ENCODE results near the gene ERV3-1. TPM values are rescaled to one million over a fixed set of nuclear protein-coding genes. Genes with fewer than 3 reads are reported as not detected.
"Not testable (repeated sequence)": the region's sequence is repeated elsewhere in the genome, so short reads cannot be mapped to it uniquely, and the experiment has no call there.

The ERV3-1 gene, protein sequence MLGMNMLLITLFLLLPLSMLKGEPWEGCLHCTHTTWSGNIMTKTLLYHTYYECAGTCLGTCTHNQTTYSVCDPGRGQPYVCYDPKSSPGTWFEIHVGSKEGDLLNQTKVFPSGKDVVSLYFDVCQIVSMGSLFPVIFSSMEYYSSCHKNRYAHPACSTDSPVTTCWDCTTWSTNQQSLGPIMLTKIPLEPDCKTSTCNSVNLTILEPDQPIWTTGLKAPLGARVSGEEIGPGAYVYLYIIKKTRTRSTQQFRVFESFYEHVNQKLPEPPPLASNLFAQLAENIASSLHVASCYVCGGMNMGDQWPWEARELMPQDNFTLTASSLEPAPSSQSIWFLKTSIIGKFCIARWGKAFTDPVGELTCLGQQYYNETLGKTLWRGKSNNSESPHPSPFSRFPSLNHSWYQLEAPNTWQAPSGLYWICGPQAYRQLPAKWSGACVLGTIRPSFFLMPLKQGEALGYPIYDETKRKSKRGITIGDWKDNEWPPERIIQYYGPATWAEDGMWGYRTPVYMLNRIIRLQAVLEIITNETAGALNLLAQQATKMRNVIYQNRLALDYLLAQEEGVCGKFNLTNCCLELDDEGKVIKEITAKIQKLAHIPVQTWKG
- 14.6 TPM for total RNA-seq

- H3K36me3 ChIP-seq (ENCODE audit: control insufficient read depth in 3 of 3, insufficient read depth in 3 of 3, low read length in 3 of 3) = no peaks in the 10 kb centered on the region
- H3K4me3 ChIP-seq (ENCODE audit: low read length in 3 of 3) = peak within 1 kb of the TSS; percentile 91 to 96 (median 91)
- peaks cover 3 to 10% (median 4%) of the 10 kb centered on the region in 3 donors for H3K4me1 ChIP-seq (ENCODE audit: control insufficient read depth in 3 of 3, insufficient read depth in 3 of 3, low read length in 3 of 3)
- H3K9ac ChIP-seq (ENCODE audit: low read depth in 1 of 3, low read length in 3 of 3) = peak within 1 kb of the TSS; percentile 94 to 96 (median 95)
- peak within 1 kb of the TSS; percentile 73 for H3K27ac ChIP-seq (ENCODE audit: low read depth, low read length)
- no peaks in the 10 kb centered on the region for H3K27me3 ChIP-seq (ENCODE audit: control insufficient read depth in 3 of 3, insufficient read depth in 3 of 3, low read length in 3 of 3)
- no peaks in the 10 kb centered on the region for H3K9me3 ChIP-seq (ENCODE audit: control insufficient read depth in 3 of 3, low read length in 3 of 3)
These were observed at the start of gene ERV3-1 for GRCh38 chr7:65006094-65006992. ERV3-1 (minus strand) TSS chr7:65006687; CDS start chr7:64993026, 13,661 bp downstream.

GRCh38 chr7:65055786-65056185 lies 49.3 kb upstream of the ERV3-1 start:
- not testable (repeated sequence) for H3K36me3 ChIP-seq (ENCODE audit: control insufficient read depth in 3 of 3, insufficient read depth in 3 of 3, low read length in 3 of 3); H3K9me3 ChIP-seq (ENCODE audit: control insufficient read depth in 3 of 3, low read length in 3 of 3); H3K27me3 ChIP-seq (ENCODE audit: control insufficient read depth in 3 of 3, insufficient read depth in 3 of 3, low read length in 3 of 3); H3K4me3 ChIP-seq (ENCODE audit: low read length in 3 of 3); H3K9ac ChIP-seq (ENCODE audit: low read depth in 1 of 3, low read length in 3 of 3); H3K27ac ChIP-seq (ENCODE audit: low read depth, low read length); H3K4me1 ChIP-seq (ENCODE audit: control insufficient read depth in 3 of 3, insufficient read depth in 3 of 3, low read length in 3 of 3)

- not testable (repeated sequence) for H3K4me3 ChIP-seq (ENCODE audit: low read length in 3 of 3); H3K9me3 ChIP-seq (ENCODE audit: control insufficient read depth in 3 of 3, low read length in 3 of 3); H3K27ac ChIP-seq (ENCODE audit: low read depth, low read length); H3K4me1 ChIP-seq (ENCODE audit: control insufficient read depth in 3 of 3, insufficient read depth in 3 of 3, low read length in 3 of 3); H3K9ac ChIP-seq (ENCODE audit: low read depth in 1 of 3, low read length in 3 of 3); H3K36me3 ChIP-seq (ENCODE audit: control insufficient read depth in 3 of 3, insufficient read depth in 3 of 3, low read length in 3 of 3); H3K27me3 ChIP-seq (ENCODE audit: control insufficient read depth in 3 of 3, insufficient read depth in 3 of 3, low read length in 3 of 3)
These were observed 48.0 kb upstream of the ERV3-1 start for GRCh38 chr7:65054466-65054994.

- not testable (repeated sequence) for H3K4me3 ChIP-seq (ENCODE audit: low read length in 3 of 3); H3K9me3 ChIP-seq (ENCODE audit: control insufficient read depth in 3 of 3, low read length in 3 of 3); H3K9ac ChIP-seq (ENCODE audit: low read depth in 1 of 3, low read length in 3 of 3); H3K27me3 ChIP-seq (ENCODE audit: control insufficient read depth in 3 of 3, insufficient read depth in 3 of 3, low read length in 3 of 3); H3K4me1 ChIP-seq (ENCODE audit: control insufficient read depth in 3 of 3, insufficient read depth in 3 of 3, low read length in 3 of 3); H3K36me3 ChIP-seq (ENCODE audit: control insufficient read depth in 3 of 3, insufficient read depth in 3 of 3, low read length in 3 of 3)
- peak overlapping the region; percentile 44 for H3K27ac ChIP-seq (ENCODE audit: low read depth, low read length)
These were observed 45.2 kb upstream of the ERV3-1 start for GRCh38 chr7:65051654-65052053.

DNA sequence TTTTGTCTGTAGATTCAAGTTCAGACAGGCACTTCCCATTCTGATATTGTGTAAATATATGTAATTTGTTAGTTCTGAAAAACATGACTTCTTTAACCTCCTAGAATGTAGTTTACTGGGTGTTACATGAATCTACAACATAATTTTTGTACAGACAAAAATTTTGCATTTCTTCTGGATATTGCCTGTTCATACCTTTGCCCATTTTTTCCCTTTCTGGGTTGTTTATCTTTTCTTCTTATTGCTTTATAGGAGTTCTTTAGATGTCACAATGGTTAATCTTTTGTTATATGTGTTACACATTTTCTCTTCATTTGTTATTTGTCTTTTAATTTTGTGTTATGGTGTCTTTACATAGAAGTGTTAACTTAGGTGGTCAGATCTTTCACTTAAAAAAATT lies 44.7 kb upstream of the ERV3-1 start:
- H3K4me1 ChIP-seq (ENCODE audit: control insufficient read depth in 3 of 3, insufficient read depth in 3 of 3, low read length in 3 of 3); H3K36me3 ChIP-seq (ENCODE audit: control insufficient read depth in 3 of 3, insufficient read depth in 3 of 3, low read length in 3 of 3); H3K4me3 ChIP-seq (ENCODE audit: low read length in 3 of 3); H3K27me3 ChIP-seq (ENCODE audit: control insufficient read depth in 3 of 3, insufficient read depth in 3 of 3, low read length in 3 of 3); H3K9ac ChIP-seq (ENCODE audit: low read depth in 1 of 3, low read length in 3 of 3); H3K27ac ChIP-seq (ENCODE audit: low read depth, low read length); H3K9me3 ChIP-seq (ENCODE audit: control insufficient read depth in 3 of 3, low read length in 3 of 3): not testable (repeated sequence)

- not testable (repeated sequence) for H3K9ac ChIP-seq (ENCODE audit: low read depth in 1 of 3, low read length in 3 of 3); H3K4me3 ChIP-seq (ENCODE audit: low read length in 3 of 3); H3K4me1 ChIP-seq (ENCODE audit: control insufficient read depth in 3 of 3, insufficient read depth in 3 of 3, low read length in 3 of 3); H3K27ac ChIP-seq (ENCODE audit: low read depth, low read length); H3K27me3 ChIP-seq (ENCODE audit: control insufficient read depth in 3 of 3, insufficient read depth in 3 of 3, low read length in 3 of 3); H3K9me3 ChIP-seq (ENCODE audit: control insufficient read depth in 3 of 3, low read length in 3 of 3); H3K36me3 ChIP-seq (ENCODE audit: control insufficient read depth in 3 of 3, insufficient read depth in 3 of 3, low read length in 3 of 3)
These were observed 39.8 kb upstream of the ERV3-1 start for GRCh38 chr7:65046329-65046728.

DNA sequence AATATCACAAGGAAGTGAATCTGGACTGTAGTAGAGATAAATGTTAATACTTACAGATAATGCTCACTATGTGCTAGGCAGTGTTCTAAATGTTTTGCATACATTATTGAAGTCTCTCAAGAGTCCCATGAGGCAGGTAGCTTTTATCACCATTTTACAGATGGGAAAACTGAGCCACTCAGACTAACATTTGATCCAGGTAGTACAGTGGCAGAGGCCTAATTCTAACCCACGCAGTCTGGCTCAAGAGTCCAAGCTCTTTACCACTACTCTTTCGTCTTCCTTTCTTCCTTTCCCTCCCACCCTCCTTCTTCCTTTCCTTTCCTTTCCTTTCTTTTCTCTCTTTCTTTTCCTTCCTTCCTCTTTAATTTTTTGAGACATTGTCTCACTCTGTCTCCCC lies 39.1 kb upstream of the ERV3-1 start:
- H3K4me3 ChIP-seq (ENCODE audit: low read length in 3 of 3); H3K36me3 ChIP-seq (ENCODE audit: control insufficient read depth in 3 of 3, insufficient read depth in 3 of 3, low read length in 3 of 3); H3K4me1 ChIP-seq (ENCODE audit: control insufficient read depth in 3 of 3, insufficient read depth in 3 of 3, low read length in 3 of 3); H3K9ac ChIP-seq (ENCODE audit: low read depth in 1 of 3, low read length in 3 of 3); H3K9me3 ChIP-seq (ENCODE audit: control insufficient read depth in 3 of 3, low read length in 3 of 3); H3K27me3 ChIP-seq (ENCODE audit: control insufficient read depth in 3 of 3, insufficient read depth in 3 of 3, low read length in 3 of 3); H3K27ac ChIP-seq (ENCODE audit: low read depth, low read length): not testable (repeated sequence)

DNA sequence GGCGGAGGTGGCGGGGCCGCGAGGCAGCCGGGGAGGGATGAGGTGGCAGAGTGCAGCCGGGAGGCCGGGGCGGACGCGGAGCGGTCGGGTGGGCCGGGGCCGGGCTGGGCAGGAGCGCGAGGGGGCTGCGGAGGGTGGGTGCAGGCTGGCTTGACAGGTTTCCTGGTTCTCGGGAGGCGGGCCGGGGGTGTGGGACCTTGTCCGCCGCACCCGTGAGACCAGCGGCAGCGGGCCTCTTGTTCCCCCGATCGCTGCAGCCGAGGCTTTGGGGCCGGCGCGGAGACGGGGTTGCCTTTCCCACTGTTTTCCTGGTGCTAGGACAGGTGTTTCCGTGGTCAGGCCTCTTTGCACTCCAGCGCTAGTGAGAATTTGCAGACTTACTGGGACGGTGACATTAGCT lies 32.3 kb upstream of the ERV3-1 start:
- H3K9me3 ChIP-seq (ENCODE audit: control insufficient read depth in 3 of 3, low read length in 3 of 3); H3K27me3 ChIP-seq (ENCODE audit: control insufficient read depth in 3 of 3, insufficient read depth in 3 of 3, low read length in 3 of 3); H3K36me3 ChIP-seq (ENCODE audit: control insufficient read depth in 3 of 3, insufficient read depth in 3 of 3, low read length in 3 of 3); H3K4me1 ChIP-seq (ENCODE audit: control insufficient read depth in 3 of 3, insufficient read depth in 3 of 3, low read length in 3 of 3): not testable (repeated sequence)
- Histone ChIP-seq H3K27ac (ENCODE audit: low read depth, low read length) (peak overlapping the region; percentile 51), H3K4me3 (ENCODE audit: low read length in 3 of 3) (peak overlapping the region; percentile 74 to 81 (median 76)), H3K9ac (ENCODE audit: low read depth in 1 of 3, low read length in 3 of 3) (peak overlapping the region; percentile 80 to 82 (median 80))

DNA sequence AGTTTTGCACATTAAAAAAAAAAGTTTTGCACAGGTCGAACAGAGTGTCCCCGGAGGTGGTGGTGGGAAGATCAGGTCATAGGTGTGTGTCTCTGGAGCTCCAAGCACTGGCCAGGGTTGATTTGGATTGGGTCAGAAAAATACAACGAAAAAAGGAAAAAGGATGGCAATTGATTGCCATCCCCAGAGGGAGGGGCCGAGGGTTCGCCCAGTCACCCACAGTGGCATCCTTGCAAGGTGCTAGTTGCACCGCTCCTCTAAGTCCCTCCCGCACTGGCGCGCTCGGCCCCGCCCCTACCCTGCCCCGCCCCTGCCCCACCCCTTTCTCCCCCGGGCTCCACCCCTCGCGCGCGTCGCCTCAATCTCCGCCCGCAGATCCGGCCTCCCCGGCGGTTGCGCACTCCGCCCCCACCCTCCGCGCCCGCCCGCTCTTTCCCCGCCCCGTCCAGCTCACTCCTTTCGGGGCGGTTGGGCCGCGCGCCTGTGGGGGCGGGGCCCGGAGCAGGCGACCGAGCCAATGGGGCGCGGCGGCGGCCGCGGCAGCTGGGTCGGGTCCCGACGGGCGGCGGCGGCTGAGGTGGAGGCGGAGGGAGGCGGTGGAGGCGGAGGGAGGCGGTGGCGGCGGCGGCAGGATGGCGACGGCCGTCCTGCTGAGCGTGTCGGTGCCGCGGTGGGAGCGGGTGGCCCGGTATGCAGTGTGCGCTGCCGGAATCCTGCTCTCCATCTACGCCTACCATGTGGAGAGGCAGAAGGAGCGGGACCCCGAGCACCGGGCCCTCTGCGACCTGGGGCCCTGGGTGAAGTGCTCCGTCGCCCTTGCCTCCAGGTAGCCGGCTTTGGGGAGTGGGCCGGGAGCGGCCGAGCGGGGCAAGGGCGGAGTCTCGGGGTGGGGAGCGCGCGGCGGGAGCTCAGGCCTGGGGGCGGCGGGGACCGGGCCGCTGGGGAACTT lies 31.5 kb upstream of the ERV3-1 start:
- Histone ChIP-seq H3K27ac (ENCODE audit: low read depth, low read length) (peak overlapping the region; percentile 70), H3K27me3 (ENCODE audit: control insufficient read depth in 3 of 3, insufficient read depth in 3 of 3, low read length in 3 of 3) (no peaks in the 10 kb centered on the region), H3K9me3 (ENCODE audit: control insufficient read depth in 3 of 3, low read length in 3 of 3) (no peaks in the 10 kb centered on the region), H3K4me1 (ENCODE audit: control insufficient read depth in 3 of 3, insufficient read depth in 3 of 3, low read length in 3 of 3) (peaks cover 0 to 9% (median 5%) of the 10 kb centered on the region in 3 donors), H3K9ac (ENCODE audit: low read depth in 1 of 3, low read length in 3 of 3) (peak overlapping the region; percentile 69 to 83 (median 77)), H3K4me3 (ENCODE audit: low read length in 3 of 3) (peak overlapping the region; percentile 68 to 79 (median 72)), H3K36me3 (ENCODE audit: control insufficient read depth in 3 of 3, insufficient read depth in 3 of 3, low read length in 3 of 3) (no peaks in the 10 kb centered on the region)

All from skeletal muscle tissue (tissue), 4 donors.